HCT116 (cell line): ENCODE data around the gene PSME2. TPM values are rescaled to one million over a fixed set of nuclear protein-coding genes. Genes with fewer than 3 reads are reported as not detected.

Experiments
- ATAC-seq: fragments of 200-7000 bp; cut with Tn5 transposase; 2 replicates; pipeline ENCODE4 v1.9.1; 2020; ENCODE audit warnings: mild to moderate bottlenecking, moderate library complexity
- BruUV-seq: library from RNA; stranded (reverse); fragments of 400-500 nt; replicated peaks from 2 replicates; lab custom pipeline; 2021; lab: Mats Ljungman, UMichigan
- CTCF ChIA-PET: fragments of 300-600 bp; sonication (Branson Sonifier 250); formaldehyde crosslinking; loops from one replicate; lab custom pipeline; 2021; ENCODE audit warnings: antibody characterized with exemption; lab: Charles Lee
- POLR2A ChIA-PET: fragments of 300-600, 350-600 bp; sonication (Branson Sonifier 250); formaldehyde crosslinking; loops from one replicate; lab custom pipeline; 2021; ENCODE audit warnings: antibody characterized with exemption; lab: Charles Lee
- RAD21 ChIA-PET, 2 experiments: fragments of 300-600 bp; sonication (Branson Sonifier 250); formaldehyde crosslinking; loops; one replicate each; lab custom pipeline; 2023; ENCODE audit warnings: low total read pairs in 2 of 2; ENCODE audit not compliant: uncharacterized antibody in 2 of 2, unreplicated experiment in 2 of 2, low non-redundant PET in 1 of 2; lab: Charles Lee
- DNase-seq: peaks from one replicate; pipeline ENCODE4 v3.0.0-alpha.2; 2010; ENCODE audit warnings: low read depth, low spot score
- H2AFZ ChIP-seq: fragments of 200-600 bp; shearing (Covaris generic), sonication (generic); 2 replicates; pipeline ENCODE4 v1.6.1; 2017; ENCODE audit warnings: low read depth, mixed run types, mixed read lengths, antibody characterized with exemption, low read length; ENCODE audit not compliant: poor library complexity, severe bottlenecking
- H3K27ac ChIP-seq: 2 replicates; pipeline ENCODE4 v1.5.1; 2012; ENCODE audit warnings: low read depth, low read length
- H3K27me3 ChIP-seq: fragments of 200-600 bp; sonication (generic); 2 replicates; pipeline ENCODE4 v1.6.1; 2016; ENCODE audit warnings: mixed run types, low read length, mixed read lengths; ENCODE audit not compliant: insufficient read depth
- H3K36me3 ChIP-seq, 2 experiments: fragments of 200-500 bp in 1 of 2; fragments of 200-600 bp in 1 of 2; sonication (Bioruptor generic) in 1 of 2; sonication (generic) in 1 of 2; 2 replicates each; pipeline versions ENCODE4 v1.5.1 to v1.6.1; 2014 to 2016; ENCODE audit warnings: low read length in 2 of 2, inconsistent platforms in 1 of 2, mixed read lengths in 1 of 2, mixed run types in 1 of 2; ENCODE audit not compliant: insufficient read depth in 2 of 2, control insufficient read depth in 1 of 2
- H3K4me1 ChIP-seq, 2 experiments: fragments of 200-600 bp in 1 of 2; sonication (generic) in 1 of 2; 2 replicates each; pipeline versions ENCODE4 v1.5.1 to v1.6.1; 2012 to 2017; ENCODE audit warnings: low read length in 2 of 2, inconsistent platforms in 1 of 2, mild to moderate bottlenecking in 1 of 2, mixed read lengths in 1 of 2, mixed run types in 1 of 2, moderate library complexity in 1 of 2; ENCODE audit not compliant: insufficient read depth in 2 of 2, control insufficient read depth in 1 of 2
- H3K4me2 ChIP-seq: fragments of 200-600 bp; sonication (generic); 2 replicates; pipeline ENCODE4 v1.6.1; 2017; ENCODE audit warnings: mixed run types, low read length, mixed read lengths
- H3K4me3 ChIP-seq, 2 experiments: fragments of 200-600 bp in 1 of 2; sonication (generic) in 1 of 2; replicated peaks in 1 of 2; 2 replicates each; pipeline ENCODE4 v1.5.1; 2011 to 2016; ENCODE audit warnings: low read length in 2 of 2, control low read depth in 1 of 2, low read depth in 1 of 2, mild to moderate bottlenecking in 1 of 2, mixed read lengths in 1 of 2, mixed run types in 1 of 2
- H3K79me2 ChIP-seq: fragments of 200-600 bp; sonication (generic); 2 replicates; pipeline ENCODE4 v1.6.1; 2017; ENCODE audit warnings: mild to moderate bottlenecking, mixed run types, low read length, moderate library complexity, mixed read lengths; ENCODE audit not compliant: insufficient read depth
- H3K9ac ChIP-seq: fragments of 200-600 bp; sonication (generic); 2 replicates; pipeline ENCODE4 v1.6.1; 2016; ENCODE audit warnings: low read length, mixed read lengths
- H3K9me2 ChIP-seq: fragments of 200-600 bp; sonication (generic), shearing (Covaris generic); 2 replicates; pipeline ENCODE4 v1.6.1; 2017; ENCODE audit warnings: mixed run types, mild to moderate bottlenecking, moderate library complexity; ENCODE audit not compliant: insufficient read depth
- H3K9me3 ChIP-seq, 2 experiments: fragments of 200-500 bp in 1 of 2; fragments of 200-600 bp in 1 of 2; sonication (Bioruptor generic) in 1 of 2; sonication (generic) in 1 of 2; 2 replicates each; pipeline ENCODE4 v1.6.1; 2014 to 2017; ENCODE audit warnings: low read length in 2 of 2, mixed read lengths in 2 of 2, inconsistent platforms in 1 of 2, low read depth in 1 of 2, mild to moderate bottlenecking in 1 of 2, mixed run types in 1 of 2, moderate library complexity in 1 of 2; ENCODE audit not compliant: control insufficient read depth in 1 of 2, insufficient read depth in 1 of 2
- H4K20me1 ChIP-seq: fragments of 200-600 bp; sonication (generic), shearing (Covaris generic); 2 replicates; pipeline ENCODE4 v1.6.1; 2017; ENCODE audit warnings: mixed run types, mild to moderate bottlenecking, moderate library complexity; ENCODE audit not compliant: insufficient read depth
- CBX3 ChIP-seq: IDR thresholded peaks from 2 replicates; pipeline ENCODE4 v1.6.1; 2012; ENCODE audit warnings: low read depth
- CEBPB ChIP-seq: IDR thresholded peaks from 2 replicates; pipeline ENCODE4 v1.6.1; 2012; ENCODE audit warnings: low read depth
- EGR1 ChIP-seq: IDR thresholded peaks from 2 replicates; pipeline ENCODE4 v1.6.1; 2012; ENCODE audit warnings: low read depth
- ELF1 ChIP-seq: IDR thresholded peaks from 2 replicates; pipeline ENCODE4 v1.6.1; 2012; ENCODE audit warnings: low read depth, borderline replicate concordance
- EZH2 ChIP-seq: fragments of 200-600 bp; sonication (generic); IDR thresholded peaks from 2 replicates; pipeline ENCODE4 v1.6.1; 2017; ENCODE audit warnings: antibody characterized with exemption, mixed run types
- JUND ChIP-seq: IDR thresholded peaks from 2 replicates; pipeline ENCODE4 v1.6.1; 2012
- POLR2A ChIP-seq: IDR thresholded peaks from 2 replicates; pipeline ENCODE4 v1.7.0; 2011; ENCODE audit warnings: borderline replicate concordance; ENCODE audit not compliant: insufficient read depth, insufficient read length; ENCODE audit errors: extremely low read depth
- POLR2AphosphoS5 ChIP-seq: IDR thresholded peaks from 2 replicates; pipeline ENCODE4 v1.6.1; 2011; ENCODE audit warnings: mild to moderate bottlenecking, low read depth, low read length, moderate library complexity
- RAD21 ChIP-seq: IDR thresholded peaks from 2 replicates; pipeline ENCODE4 v1.6.1; 2012; ENCODE audit warnings: low read depth, mild to moderate bottlenecking
- SIN3A ChIP-seq: IDR thresholded peaks from 2 replicates; pipeline ENCODE4 v1.6.1; 2012; ENCODE audit warnings: low read depth
- SP1 ChIP-seq: IDR thresholded peaks from 2 replicates; pipeline ENCODE4 v1.6.1; 2012; ENCODE audit warnings: low read depth
- SRF ChIP-seq: IDR thresholded peaks from 2 replicates; pipeline ENCODE4 v1.6.1; 2012; ENCODE audit warnings: low read depth
- ZFX ChIP-seq: fragments of 450-650 bp; IDR thresholded peaks from 2 replicates; pipeline ENCODE4 v1.6.1; 2017
- ZNF274 ChIP-seq: fragments of 200-500 bp; sonication (Bioruptor generic); IDR thresholded peaks from 2 replicates; pipeline ENCODE4 v1.6.1; 2014; ENCODE audit warnings: mild to moderate bottlenecking, low read depth, low read length, inconsistent platforms
- intact Hi-C: fragments of 100-400 bp; cut with micrococcal nuclease; formaldehyde crosslinking; loops from 2 replicates; pipeline ENCODE4 v1.10.0; 2022
- total RNA-seq: library from RNA; stranded (reverse); gene quantifications from one replicate; pipeline ENCODE4 v1.2.1, GENCODE V29; 2021; ENCODE audit not compliant: unreplicated experiment
- TF ChIP-seq, protein P1 (sequence below): IDR thresholded peaks from 2 replicates; pipeline ENCODE4 v1.6.1; 2012
- TF ChIP-seq, protein P2 (sequence below), 3 experiments: fragments of 200-600 bp in 1 of 3; sonication (generic) in 1 of 3; IDR thresholded peaks in 2 of 3; conservative IDR thresholded peaks in 1 of 3; 2 replicates each; pipeline ENCODE4 v1.5.1; 2012 to 2017; ENCODE audit warnings: low read depth in 2 of 3, low read length in 2 of 3, antibody characterized with exemption in 1 of 3, borderline replicate concordance in 1 of 3, control low read depth in 1 of 3, mild to moderate bottlenecking in 1 of 3, mixed read lengths in 1 of 3, mixed run types in 1 of 3, moderate library complexity in 1 of 3; ENCODE audit not compliant: insufficient read depth in 1 of 3

The PSME2 gene
- total RNA-seq, 1 experiment from 2014 or later = 160 TPM

DNA sequence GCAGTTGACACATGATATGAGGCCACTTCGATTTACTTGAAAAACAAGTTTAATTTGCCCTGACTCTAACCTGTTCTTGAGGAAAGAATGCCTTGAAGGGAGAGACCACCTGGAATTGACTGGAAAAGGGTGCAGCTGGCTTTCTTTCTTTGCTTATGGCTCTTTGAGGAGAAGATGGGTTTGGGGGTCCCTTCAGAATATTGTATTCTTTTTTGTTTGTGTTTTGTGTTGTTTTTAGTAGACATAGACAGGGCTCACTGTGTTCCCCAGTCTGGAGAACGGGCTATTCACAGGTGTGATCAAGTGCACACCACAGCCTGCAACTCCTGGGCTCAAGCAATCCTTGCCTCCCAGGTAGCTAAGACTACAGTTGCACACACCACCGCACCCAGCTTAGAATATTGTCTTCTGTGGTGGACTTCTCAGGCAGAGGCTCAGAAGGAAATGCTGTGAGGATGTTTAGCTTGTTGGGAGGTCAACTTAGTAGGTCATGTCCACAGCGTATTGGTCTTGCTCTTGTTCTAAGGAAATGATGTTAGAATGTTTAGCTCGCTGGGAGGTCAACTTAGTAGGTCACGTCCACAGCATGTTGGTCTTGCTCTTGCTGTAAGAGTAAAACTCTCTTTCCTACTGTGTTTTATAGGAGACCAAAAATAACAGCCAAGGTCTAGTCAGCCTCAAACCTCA, 30.1 kb downstream of the PSME2 start:
- peaks cover 14% of the 10 kb centered on the region; the same call in 1 of the 2 replicates for H3K79me2 ChIP-seq
- TF ChIP-seq JUND = no peak
- TF ChIP-seq SRF = no peak
- no peak for TF ChIP-seq ZNF274
- TF ChIP-seq, protein P1, sequence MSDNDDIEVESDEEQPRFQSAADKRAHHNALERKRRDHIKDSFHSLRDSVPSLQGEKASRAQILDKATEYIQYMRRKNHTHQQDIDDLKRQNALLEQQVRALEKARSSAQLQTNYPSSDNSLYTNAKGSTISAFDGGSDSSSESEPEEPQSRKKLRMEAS = no peak
- no peak for TF ChIP-seq POLR2AphosphoS5
- no peak for TF ChIP-seq EGR1
- TF ChIP-seq CBX3 = no peak
- no peak for TF ChIP-seq ZFX
- no peak for TF ChIP-seq EZH2
- TF ChIP-seq SP1 = no peak
- TF ChIP-seq POLR2A = no peak
- TF ChIP-seq, protein P2, sequence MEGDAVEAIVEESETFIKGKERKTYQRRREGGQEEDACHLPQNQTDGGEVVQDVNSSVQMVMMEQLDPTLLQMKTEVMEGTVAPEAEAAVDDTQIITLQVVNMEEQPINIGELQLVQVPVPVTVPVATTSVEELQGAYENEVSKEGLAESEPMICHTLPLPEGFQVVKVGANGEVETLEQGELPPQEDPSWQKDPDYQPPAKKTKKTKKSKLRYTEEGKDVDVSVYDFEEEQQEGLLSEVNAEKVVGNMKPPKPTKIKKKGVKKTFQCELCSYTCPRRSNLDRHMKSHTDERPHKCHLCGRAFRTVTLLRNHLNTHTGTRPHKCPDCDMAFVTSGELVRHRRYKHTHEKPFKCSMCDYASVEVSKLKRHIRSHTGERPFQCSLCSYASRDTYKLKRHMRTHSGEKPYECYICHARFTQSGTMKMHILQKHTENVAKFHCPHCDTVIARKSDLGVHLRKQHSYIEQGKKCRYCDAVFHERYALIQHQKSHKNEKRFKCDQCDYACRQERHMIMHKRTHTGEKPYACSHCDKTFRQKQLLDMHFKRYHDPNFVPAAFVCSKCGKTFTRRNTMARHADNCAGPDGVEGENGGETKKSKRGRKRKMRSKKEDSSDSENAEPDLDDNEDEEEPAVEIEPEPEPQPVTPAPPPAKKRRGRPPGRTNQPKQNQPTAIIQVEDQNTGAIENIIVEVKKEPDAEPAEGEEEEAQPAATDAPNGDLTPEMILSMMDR (IDR thresholded peaks at IDR 0.05 in 2 of 3, conservative IDR thresholded peaks at IDR 0.05 in 1 of 3; ENCODE audit: borderline replicate concordance in 1 of 3, insufficient read depth in 1 of 3, low read depth in 2 of 3, low read length in 2 of 3) = no peak
- no peak for TF ChIP-seq SIN3A
- TF ChIP-seq ELF1 = no peak
- TF ChIP-seq CEBPB = no peak
- TF ChIP-seq RAD21 = no peak
- TF ChIP-seq, all 23 proteins: peak for 0
- intact Hi-C loops = no loop called here
- POLR2A ChIA-PET = interaction anchor here (1.9 kb wide), 1 partner anchor 8 kb away, joined by 6 read pairs; no protein-coding TSS in a partner anchor
- RAD21 ChIA-PET = interaction anchor here in 1 of 2 experiments (0.7 kb wide), 1 partner anchor 22 kb away, joined by 4 read pairs; no protein-coding TSS in a partner anchor
- Histone ChIP-seq H3K4me3 (peak overlapping the region; percentile 86 to 92), H3K9ac (peak overlapping the region; percentile 84), H4K20me1 (no peaks in the 10 kb centered on the region), H3K36me3 (peaks cover 12 to 19% of the 10 kb centered on the region in 2 experiments), H3K4me1 (peaks cover 6 to 16% of the 10 kb centered on the region in 2 experiments; a peak in 3 of 4 replicates), H3K4me2 (peak overlapping the region; percentile 95), H3K27me3 (no peaks in the 10 kb centered on the region), H3K9me3 (no peaks in the 10 kb centered on the region), H3K9me2 (no peaks in the 10 kb centered on the region), H2AFZ (no peak overlapping the region), H3K27ac (no peak overlapping the region)
- no TSS peak for BruUV-seq
- ATAC-seq = no peak
- DNase-seq = no peak
- CTCF ChIA-PET = interaction anchor here (2.7 kb wide), 1 partner anchor 25 kb away, joined by 11 read pairs; the partner anchor contains the start of gene EMC9
